Activated T-cell treated with anti-CD3 and anti-CD28 coated beads for 4 hours (primary cell): ENCODE results near the gene LAD1.

ENCODE experiments used
- DNase-seq: peaks from one replicate; pipeline ENCODE4 v3.0.0-alpha.2; 2020

The LAD1 gene

DNA sequence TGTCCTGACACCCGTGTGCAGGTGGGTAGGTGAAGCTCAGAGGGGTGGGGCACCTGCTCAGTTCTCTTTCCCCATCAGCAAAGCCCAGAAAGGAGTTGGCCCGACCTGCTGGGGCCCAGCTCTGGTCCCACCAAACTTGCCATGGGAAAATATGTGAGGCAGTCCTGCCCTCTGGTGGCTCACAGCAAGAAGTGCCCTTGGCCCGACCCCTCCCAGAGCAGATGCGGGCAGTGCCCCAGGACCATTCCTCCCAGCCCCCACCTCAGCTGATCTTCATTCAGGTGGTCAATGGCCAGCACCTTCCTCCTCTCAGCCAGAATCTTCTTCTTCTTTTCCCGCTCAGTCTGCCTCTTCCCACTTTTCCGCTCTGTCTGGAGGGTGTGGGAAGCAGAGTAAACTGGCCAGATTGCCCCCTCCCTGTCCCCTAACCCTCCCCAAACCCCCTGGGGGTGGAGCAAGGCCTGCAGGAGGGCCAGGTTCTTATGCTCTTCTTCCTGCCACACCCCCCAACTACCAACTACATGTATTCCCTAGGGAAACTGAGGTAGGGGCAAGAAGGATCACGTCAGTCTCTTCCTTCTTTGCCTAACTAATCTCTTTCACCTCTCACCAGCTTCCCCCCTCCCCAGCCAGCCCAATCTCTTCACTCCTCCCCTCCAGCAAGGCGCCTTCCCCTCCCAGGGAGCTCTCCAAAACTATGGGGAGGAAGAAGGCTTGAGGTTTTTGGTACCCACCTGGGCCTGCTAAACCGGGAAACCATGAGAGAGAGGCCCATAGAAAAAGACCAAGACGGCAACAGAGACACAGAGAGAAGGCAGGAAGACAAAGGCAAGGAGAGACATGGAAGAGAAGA is 37.2 kb downstream of the LAD1 start:
- no peak for DNase-seq

DNA sequence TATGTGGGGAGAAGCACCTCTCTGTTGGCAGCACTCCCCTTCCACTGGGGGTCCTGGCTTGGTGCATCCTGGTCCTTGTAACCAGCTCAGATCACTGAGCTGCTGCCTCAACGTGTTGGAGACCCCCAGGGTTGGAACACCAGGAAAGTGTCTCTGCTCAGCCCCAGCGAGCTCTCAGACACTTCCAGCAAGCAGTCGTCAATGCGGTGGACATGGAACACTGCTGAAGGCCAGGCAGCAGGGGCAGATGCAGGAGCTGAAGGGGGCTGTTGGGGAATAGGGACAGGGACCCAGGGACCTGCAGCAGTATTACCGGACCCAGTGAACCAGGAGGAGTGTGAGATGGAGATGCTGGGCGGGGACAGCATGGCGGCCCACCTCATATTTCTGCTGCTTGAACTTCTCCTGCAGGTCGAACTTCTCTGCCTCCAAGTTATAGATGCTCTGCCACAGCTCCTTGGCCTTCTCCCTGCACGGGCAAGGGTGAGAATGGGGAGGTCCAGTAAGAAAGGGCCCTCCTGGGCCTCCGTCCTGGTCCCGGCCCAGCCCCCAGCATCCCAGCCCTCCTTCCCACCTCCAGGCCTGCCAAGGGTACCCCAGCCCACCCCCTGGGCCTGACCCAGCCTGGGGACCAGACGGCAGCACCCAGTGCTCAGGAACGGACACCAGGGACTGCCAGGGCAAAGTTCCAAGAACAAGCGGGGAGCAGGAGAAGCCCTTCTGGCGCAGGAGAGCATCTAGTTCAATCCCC is 38.0 kb downstream of the LAD1 start:
- no peak for DNase-seq

DNA sequence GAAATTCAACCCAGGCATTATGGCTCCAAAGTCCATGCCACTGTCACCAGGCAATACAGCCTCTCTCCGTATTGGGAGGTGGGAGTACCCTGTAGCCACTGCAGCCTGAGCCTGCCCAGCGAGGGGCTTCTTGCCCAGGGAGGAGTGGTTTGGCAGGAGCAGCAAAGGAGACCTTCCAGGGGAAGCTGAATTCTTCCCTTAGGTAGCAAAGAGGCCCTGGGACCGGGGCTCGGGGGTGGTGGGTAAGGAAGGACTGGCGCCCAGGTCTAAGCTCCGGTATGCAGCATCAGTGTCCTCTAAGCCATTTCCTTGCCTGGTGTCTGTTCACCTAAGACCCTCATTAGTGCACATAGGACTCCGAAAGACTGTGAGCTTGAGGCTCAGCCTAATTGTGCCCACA is 38.6 kb downstream of the LAD1 start:
- DNase-seq, result no peak

DNA sequence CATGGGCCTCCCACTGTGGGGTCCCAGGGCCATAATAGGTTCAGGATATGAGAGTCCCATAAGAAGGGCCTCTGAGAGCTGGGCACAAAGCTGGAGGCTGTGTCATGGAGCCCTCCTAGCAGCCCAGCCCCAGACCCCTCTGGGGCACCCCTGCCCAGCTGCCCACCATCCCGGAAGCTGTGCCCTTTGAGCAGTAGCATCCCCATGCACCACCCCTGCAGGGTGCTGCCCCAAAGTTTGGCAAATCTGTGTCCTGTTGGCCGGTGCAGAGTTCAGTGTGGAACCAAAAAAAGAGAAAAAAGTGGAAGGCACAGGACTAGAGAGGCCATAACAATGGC is 39.3 kb downstream of the LAD1 start:
- no peak for DNase-seq

DNA sequence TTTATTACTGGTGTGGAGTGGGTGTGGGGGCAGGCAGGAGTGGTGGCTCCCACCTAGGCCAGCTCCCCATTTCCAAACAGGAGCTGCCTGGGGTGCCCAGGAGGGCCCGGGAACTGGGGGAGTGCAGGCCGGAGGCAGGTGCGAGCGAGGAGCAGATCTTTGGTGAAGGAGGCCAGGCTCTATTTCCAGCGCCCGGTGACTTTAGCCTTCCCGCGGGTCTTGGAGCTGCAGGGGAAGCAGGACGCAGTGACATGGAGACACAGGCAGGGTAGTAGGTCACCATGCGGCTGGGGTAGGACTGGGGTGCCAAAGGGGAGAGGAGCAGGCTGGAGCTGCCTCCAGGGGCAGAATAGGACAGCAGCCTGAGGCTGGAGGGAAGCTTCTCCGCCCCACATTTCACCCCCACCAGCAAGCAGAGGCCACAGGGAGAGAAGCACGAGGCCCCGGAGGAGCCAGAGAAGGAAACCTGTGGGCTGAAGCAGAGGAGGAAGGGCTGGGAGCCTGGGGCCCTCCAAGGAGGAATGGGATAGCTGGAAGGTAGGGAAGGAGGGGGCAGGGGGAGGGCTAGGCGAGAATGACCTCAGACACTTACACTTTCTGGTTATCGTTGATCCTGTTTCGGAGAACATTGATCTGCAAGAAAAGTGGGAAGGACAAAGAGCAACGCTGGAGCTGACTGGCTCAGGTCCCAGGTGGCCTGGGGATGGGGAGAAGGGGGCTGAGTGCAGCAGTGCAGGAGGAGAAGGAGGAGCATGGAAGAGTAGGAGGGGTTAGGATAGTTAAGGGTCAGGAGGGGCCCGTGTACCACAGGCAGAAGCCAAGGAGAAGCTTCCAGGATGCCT is 39.9 kb downstream of the LAD1 start:
- DNase-seq, result no peak

DNA sequence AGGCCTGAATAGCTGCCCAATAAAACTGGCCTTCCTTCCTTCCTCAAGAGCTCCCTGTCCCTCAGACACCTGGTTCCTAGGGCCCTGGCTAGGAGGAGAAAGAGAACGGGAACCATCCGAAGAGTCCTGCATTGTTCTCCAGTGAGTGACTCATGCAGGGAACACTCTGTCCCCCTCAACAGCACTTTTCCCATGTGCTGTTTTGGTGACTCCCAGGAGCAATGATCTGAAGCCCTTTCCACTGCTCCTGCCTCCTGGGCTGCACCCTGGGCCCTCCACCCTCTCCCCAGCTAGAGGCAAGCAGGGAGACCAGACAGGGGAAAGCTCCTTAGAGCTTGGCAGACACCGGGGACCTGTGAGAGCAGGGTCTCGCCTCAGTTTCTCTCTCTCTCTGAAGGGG is 40.5 kb downstream of the LAD1 start:
- no peak for DNase-seq

DNA sequence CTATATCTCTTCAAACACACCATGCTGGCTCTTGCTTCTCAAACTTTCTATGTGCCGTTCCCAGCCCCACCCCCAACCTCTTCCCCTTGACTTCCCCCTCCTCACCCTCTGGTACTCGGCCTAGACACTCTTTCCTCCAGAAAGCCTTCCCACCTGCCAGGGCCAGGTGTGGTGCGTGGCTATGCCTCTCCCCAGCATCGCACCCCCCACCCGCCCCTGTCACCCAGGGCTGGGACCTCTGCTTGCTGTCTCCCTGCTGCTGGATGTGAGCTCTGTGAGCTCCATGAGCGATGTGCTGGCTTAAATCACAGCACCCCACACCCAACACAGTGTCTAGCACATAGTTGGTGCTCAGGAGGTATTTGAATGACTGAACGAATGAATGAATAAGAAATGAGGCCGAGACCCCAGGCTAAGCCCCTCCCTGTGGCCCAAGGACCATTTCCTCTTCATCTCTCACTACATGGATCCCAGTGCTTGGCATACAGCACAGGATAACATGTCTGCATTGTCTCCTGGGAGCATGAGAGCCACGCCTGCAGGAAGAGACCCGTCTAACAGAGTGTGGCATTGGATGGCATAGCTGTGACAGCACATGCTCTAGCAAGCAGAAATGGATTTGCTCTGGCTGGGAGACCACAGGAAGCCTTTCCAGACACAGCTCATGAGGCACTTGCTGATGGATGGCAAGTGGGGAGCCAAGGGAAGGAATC is 41.3 kb downstream of the LAD1 start:
- DNase-seq, result no peak

DNA sequence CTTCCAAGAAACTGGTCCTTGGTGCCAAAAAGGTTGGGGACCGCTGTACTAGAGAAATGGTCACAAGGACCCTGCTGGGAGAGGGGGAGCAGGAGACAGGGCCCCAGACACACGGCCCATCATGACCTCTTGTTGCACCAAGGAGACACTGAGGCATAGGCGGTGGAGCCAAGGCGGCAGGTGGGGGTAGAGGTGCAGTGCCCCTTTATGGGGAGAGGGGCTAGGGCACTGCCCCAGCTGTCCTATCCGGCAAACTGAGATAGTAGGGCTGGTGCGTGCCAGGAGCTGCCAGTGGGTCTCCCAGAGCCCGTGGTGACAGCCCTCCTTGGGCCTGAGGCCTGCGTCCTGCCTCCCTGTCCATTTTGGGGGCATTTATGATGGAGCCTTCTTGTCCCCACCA is 41.9 kb downstream of the LAD1 start:
- DNase-seq, result no peak

DNA sequence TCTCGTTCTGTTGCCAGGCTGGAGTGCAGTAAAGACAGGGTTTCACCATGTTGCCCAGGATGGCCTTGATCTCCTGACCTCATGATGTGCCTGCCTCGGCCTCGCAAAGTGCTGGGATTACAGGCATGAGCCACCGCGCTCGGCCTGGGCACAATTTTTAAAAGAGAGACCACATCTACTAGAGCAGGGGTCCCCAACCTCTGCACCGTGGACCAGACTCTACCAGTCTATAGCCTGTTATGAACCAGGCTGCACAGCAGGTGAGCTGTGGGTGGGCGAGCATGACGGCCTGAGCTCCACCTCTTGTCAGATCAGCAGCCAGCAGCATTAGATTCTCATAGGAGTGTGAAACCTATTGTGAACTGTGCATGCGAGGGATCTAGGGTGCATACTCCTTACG is 42.4 kb downstream of the LAD1 start:
- DNase-seq, result no peak

DNA sequence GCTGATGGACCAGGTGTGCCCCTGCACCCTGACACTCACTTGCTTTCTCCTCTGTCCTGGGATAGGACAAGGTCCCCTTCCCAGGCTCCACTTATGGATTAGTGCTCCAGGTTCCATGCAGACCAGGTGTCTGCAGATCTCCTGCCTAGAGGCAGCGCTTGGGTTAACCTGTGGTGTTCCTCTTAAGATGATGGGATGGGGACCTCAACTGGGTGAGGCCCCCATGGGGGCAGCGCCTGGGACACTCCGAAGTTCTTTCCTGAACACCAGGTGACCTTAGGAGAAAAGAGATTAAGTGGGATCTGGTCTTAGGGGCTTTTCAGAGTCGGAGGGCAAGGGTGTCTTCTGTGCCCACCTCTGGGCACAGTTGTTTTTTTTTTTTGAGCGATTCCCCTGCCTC is 42.9 kb downstream of the LAD1 start:
- no peak for DNase-seq

DNA sequence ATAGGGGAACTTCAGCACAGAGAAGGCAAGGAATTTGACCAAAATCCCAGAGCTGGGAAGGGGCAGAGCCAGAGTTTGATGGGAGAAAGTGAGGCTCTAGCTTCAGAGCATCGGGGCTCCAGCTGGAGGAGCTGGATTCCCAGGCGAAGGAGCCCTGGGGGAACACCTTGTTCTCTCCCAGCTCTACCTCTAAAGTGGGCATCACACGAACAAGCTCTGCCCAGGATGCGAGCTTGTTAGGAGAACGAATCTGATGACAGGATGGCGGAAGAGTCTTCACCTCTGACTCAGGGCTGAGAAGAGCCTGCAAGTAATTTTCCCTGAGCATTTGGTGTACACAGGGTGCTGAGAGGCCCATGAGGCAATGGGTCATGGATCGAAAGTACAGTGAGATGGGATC is 43.7 kb downstream of the LAD1 start:
- no peak for DNase-seq

DNA sequence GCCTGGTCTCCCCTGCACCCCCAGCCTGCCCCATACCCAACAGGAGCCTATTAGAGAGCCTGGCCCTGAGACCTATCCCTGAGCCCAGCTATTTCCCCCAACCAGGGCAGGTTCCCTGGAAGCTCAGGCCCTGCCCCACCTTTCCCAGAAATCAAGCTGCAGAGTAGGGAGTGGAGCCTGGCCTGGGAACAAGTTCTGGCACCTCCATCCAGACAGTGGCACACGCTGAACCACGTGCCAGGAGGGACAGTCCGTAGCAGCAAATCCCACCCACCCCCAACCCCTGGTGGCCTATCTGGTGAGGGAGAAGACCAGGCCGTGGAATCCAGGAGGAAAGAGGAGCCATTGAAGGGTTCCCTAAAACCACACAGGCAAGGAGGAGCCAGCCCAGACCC is 44.2 kb downstream of the LAD1 start:
- DNase-seq, result no peak

DNA sequence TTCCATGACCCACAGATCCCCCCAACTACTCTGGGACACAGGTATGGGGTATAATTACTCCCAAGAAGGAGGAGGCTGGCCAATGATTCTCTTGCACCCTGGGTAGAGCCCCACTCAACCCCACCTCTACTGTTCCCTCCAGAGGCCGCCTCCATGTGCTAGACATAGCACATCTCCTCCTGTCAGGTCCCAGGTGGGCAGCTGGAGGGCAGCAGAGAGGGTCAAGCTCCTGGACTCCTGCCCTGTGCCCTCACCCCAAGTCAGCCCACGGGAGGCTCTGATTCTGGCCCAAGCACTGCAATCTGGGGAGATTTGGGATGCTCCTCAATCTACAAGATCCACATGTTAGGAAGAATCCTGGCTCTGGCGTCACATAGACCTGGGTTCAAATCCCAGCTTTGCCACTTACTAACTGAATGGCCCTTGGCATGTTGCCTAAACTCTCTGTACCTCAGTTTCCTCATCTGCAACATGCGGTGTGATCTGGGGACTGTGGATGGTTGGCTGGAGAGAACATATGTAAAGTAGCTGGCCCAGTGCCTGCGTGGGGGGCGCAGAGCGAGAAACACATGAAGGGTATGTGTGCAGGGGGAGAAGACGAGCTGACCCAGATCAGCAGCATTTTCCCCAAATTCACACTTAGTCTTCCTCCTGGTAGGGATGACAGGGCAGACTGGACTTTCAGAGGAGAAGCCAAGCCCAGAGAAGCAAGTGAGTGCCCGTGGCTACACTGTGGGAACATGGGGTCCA is 44.8 kb downstream of the LAD1 start:
- no peak for DNase-seq

DNA sequence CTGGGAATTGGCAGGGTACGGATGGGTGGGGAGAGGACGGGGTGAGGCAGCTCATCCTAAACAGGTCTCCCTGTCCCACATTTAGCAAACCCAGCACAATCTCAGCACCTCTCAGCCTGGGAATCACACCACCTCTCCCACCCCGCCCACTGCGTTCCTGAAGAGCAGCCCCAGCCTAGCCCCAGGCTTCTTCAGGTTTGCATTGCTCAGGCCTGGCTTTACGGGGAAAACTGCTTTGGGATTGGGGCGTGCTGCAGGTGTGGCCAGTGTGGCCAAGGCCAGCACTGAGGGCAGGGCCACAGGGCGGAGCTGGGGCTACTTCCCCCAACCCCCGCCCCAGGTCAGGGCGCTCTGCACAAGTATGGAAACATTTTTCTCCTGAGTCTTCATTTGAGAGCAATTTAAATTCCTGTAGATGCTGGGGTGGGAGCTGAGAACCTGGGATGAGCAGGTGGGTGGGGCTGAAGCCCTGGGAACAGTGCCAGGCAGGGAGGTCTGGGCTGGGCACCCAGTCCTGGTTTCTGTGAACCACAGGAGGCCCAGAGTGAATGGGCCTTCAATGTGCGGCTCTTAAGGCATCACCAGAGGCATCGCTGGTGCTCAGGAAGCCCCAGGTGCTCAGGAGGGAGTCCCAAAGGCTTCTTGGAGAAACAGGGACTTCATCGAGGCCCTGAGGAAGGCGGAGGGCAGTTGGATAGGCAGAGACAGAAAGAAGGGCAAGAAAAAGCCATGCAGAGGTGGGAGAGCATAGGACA is 45.8 kb downstream of the LAD1 start:
- no peak for DNase-seq

DNA sequence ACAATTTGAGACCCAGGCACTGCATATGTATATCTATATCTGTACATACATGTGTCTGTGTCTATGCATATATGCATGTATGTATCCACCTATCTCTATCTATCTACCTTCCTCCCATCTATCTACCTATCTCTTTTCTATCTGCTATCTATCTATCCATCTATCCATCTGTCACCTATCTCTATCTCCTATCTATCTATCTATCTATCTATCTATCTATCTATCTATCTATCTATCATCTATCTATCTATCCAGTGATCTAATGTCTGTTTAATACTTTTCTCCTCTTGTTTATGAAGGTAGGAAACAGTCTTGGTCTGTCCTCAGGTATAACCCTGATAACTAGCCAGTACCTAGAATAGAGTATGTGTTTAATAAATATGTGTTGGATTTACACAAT is 47.5 kb downstream of the LAD1 start:
- DNase-seq, result no peak

DNA sequence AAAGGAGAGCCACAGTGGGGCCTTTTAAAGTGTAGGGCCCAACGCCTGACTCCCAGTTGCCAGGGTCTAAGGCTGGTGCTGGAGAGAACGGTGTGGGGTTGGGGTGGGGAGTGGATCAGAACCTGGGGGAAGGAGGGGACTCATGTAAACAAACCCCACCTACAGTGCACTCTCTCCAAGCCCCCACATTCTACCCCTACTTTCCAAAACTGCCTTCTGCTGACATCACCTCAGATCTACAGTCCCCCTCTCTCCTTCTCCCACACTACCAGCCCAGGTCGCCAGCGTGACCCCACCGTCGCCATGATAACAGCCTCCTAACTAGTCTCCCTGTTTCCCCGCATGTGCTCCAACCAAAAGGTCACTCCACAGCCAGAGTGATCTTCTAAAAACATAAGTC is 48.2 kb downstream of the LAD1 start:
- no peak for DNase-seq

DNA sequence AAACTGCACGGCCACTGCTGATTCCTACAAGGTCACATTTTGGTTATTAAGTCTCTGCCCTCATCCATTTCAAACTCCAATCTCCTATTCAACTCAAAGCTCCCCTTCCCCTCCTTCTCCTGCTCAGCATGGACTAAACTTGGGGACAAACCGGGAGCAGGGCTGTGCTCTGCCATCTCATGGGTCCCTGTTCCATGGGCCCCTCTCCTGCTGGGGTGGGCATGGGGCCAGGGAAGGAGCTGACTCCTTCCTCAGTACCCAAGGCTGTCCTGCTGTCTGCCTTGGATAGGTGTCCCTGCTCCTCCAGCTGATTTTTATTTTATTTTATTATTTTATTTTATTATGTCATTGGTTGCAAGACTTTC is 48.8 kb downstream of the LAD1 start:
- DNase-seq, result no peak

DNA sequence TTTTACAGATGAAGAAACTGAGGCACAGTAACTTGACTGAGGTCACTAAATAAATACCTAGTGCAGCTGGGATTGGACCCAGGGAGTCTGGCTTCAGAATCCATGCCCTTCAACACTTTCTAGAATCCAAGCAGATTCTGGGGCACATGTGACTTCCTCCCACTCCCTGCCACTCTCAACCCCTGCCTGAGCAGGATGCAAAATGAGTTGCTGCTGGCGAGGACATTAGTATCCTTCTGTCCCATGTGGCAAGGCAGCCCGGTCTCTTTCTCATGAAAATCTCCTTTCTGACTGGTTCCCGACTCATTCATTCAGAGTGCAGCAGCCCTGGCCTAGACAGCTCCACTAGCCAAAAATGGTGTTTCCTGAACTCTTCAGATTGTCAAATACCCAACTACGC is 50.0 kb downstream of the LAD1 start:
- DNase-seq, result no peak

DNA sequence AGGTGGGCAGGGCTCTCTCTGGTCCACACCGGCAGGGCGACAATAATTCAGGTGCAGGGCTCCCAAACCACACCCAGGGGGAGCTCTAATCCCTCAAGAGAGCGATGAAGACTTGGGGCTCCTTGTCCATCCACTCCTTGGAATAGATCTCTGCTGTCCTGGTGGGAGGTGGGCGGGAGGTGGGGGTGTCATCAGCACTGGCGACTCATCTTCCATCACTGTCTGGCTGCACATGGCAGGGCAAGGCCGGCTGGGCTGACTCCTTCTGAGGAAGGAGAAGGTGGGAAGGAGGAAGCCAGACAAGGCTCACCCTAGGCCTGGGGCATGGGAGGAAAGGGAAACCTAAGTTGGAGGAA is 50.9 kb downstream of the LAD1 start:
- DNase-seq, result no peak

DNA sequence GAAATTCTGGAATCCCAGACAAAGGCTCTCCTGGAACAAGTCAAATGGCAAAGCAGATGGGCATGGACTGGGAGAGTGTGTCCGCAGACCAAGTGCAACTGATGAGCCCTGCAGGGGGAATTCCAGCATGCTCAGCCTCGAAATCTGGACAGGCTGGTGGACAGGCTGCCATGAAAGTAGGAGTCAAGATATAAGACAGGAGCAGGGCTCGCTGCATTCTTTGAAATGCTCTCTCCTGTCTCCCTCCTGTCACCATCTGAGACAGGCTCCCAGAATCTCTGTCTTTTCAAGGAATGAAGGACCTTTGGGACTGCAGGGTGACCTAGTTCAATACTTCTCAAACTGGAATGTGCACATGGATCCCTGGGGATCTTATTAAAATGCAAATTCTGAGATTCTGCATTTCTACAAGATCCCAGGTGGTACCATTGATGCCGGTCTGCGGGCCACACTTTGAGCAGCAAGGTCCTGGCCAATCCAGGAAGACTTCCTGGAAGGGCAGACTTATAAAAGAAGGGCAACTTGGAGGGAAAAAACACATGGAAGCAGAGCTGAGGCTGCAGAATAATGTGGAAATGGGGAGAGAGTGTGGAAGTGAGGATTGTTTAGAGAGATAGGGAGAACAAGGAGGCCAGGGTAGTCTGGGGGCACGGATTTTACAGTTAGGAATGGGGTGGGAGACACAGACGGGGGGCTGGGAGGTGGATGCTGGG is 51.5 kb downstream of the LAD1 start:
- DNase-seq, result no peak

DNA sequence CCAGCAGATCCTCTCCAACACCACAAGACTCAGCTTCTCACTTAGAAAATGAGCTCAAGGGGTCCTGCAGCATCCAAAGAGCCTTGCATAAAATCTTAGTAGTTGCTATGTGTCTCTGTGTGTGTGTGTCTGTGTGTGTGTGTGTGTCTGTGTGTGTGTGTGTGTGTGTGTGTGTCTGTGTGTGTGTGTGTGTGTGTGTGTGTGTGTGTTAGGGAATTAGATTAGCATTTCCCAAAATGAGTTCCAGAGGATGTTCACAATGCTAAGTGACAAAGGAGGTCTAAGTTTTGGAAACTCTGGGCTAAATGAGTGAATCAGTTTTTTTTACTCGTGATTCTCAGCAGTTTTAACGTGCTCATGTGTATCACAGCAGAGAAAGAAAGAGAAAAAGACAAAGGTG is 52.1 kb downstream of the LAD1 start:
- DNase-seq, result no peak
